Measurements from ENCODE around the gene C19orf33. TPM values are rescaled to one million over a fixed set of nuclear protein-coding genes. Genes with fewer than 3 reads are reported as not detected.

Gene C19orf33
- total and polyA plus RNA-seq, 8 donors, result 14.4 to 120 (median 28.3) TPM

DNA sequence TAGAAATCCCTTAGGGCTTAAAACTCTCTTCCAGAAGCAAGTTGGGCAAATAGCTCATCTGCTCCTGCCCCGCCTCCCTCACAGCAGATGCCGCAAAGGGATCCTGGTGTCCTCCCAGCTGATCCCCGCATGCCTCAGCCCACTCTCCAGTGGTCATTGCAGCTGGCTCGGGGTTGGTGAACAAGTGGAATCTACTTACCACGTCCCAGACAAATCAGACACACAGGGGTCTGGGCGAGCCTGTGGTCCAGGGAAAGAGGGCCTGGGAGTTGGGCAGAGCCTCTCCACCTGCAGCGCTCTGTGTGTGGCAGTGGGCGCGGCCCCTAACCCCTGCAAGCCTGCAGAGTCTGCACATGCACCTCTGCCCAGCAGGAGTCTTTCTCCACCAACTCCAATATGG, 10.8 kb upstream of the C19orf33 start:
- Histone ChIP-seq H3K9me3 (no peaks in the 10 kb centered on the region), H3K4me1 (peaks cover 5 to 14% of the 10 kb centered on the region in 2 donors), H3K27me3 (no peaks in the 10 kb centered on the region), H3K27ac (no peak overlapping the region), H3K36me3 (peaks cover 0 to 60% of the 10 kb centered on the region in 2 donors), H3K4me3 (no peak overlapping the region)
- no peak for ATAC-seq
- intact Hi-C loops (cut with DNase I), result no loop called here
- TF ChIP-seq CTCF (IDR thresholded peaks at IDR 0.05), result no peak
- peak in 1 of 4 donors; percentile 47 for DNase-seq

DNA sequence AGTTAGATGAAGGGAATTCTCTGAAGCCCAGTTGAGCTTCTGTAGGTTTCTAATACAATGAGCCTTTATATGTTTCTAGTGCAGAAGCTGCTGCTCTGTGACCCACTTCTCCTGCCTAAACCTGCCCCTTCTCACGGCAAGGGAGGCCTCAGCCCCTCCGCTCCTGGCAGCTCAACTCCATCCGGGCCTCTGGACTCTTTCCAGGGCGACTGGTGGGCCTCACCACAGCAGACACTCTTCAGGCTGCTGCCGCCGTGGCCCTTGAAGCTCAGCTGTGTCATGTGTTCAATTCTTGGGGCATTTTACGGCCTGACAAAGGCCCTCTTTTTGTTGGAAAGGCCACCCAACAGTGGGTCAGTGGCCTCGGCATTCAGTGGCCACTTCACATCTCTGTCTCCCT, 10.0 kb upstream of the C19orf33 start:
- Histone ChIP-seq H3K36me3 (peaks cover 0 to 52% of the 10 kb centered on the region in 2 donors), H3K4me3 (no peak overlapping the region), H3K9me3 (no peaks in the 10 kb centered on the region), H3K27ac (no peak overlapping the region), H3K4me1 (peaks cover 5 to 9% of the 10 kb centered on the region in 2 donors), H3K27me3 (no peaks in the 10 kb centered on the region)
- ATAC-seq (no peak), DNase-seq (peak in 1 of 4 donors; percentile 18)
- intact Hi-C loops (cut with DNase I), result no loop called here
- no peak for TF ChIP-seq CTCF (IDR thresholded peaks at IDR 0.05)

DNA sequence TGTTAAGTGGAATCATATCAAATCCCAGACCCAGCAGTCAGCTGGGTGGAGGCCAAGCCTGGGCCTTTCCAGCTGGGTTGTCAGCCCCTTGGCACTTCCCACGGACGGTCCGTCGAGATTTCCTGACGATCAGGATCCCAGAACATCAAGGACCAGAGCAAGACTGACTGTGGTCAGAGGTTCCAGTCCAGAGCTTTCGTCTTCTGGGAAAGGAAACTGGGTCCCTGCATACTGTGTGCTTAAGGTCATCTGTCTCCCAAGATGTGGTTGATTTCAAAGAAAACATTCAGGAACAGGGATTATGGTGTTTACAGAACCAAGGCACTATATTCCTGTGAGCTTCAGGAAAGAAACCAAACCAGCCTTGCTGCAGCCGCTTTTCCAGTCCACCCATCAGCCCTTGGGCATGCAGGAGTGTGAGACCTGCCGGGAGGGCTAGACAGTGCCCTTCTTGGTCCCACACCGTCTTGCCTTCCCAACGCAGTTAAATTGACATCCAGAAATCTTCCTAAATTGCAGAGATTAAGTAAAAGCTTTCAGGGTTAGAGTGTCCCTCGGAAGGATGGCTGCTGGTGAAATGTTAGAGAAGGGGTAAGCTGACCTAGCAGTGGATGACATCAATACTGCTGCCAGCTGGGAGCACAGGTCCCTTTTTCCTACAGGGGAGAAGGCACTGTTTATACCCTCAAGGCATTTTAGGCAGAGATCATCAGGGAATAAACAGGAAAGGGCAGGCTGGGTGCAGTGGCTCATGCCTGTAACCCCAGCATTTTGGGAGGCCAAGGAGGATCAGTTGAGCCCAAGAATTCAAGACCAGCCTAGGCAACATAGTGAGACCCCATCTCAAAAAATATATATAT, 5.0 kb upstream of the C19orf33 start:
- Histone ChIP-seq H3K4me3 (no peak overlapping the region), H3K27me3 (no peaks in the 10 kb centered on the region), H3K4me1 (peaks cover 3 to 5% of the 10 kb centered on the region in 2 donors), H3K9me3 (no peaks in the 10 kb centered on the region), H3K27ac (peak overlapping the region in 1 of 2 donors; percentile 8), H3K36me3 (peaks cover 0 to 6% of the 10 kb centered on the region in 2 donors)
- TF ChIP-seq CTCF (IDR thresholded peaks at IDR 0.05), result no peak
- ATAC-seq, result no peak
- intact Hi-C loops (cut with DNase I), result no loop called here
- DNase-seq, result peak in 1 of 4 donors; percentile 22

GRCh38 chr19:38304352-38304865, 358 bp downstream of the C19orf33 start:
- DNase-seq, result no peak
- Histone ChIP-seq H3K9me3 (no peaks in the 10 kb centered on the region), H3K27me3 (no peaks in the 10 kb centered on the region), H3K4me1 (peaks cover 5 to 14% of the 10 kb centered on the region in 2 donors), H3K36me3 (peaks cover 0 to 53% of the 10 kb centered on the region in 2 donors), H3K27ac (peak overlapping the region; percentile 64 to 70), H3K4me3 (peak overlapping the region; percentile 25 to 44)
- intact Hi-C loops (cut with DNase I), result no loop called here
- TF ChIP-seq CTCF (IDR thresholded peaks at IDR 0.05), result no peak
- peak; percentile 10 for ATAC-seq

DNA sequence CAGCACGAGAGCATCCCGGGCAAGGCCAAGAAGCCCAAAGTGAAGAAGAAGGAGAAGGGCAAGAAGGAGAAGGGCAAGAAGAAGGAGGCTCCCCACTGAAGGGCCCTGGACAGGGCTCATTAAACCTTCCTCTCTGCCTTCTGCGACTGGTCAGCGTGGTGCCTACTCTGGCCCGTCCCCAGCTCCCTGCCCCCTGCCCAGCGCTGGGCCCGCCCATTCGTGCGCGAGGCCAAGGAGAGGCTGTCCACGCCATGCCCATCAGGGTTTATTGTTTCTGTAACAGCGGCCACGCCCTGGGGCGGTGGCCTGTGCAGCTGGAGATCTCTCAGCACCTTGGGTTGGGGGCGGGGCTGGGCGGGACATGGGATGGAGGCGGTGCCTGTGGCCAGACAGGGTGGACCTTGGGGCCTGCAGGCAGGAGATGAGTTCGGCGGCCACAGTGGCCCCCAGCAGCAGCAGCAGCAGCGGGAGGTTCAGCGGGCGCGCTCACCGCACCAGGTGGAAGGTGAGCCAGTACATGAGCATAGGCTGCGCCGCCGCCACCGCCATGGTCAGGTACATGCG, 897 bp downstream of the C19orf33 start:
- peak in 3 of 4 donors; percentile 84 to 92 (median 88) for DNase-seq
- Histone ChIP-seq H3K9me3 (no peaks in the 10 kb centered on the region), H3K27ac (peak overlapping the region; percentile 64 to 70), H3K4me3 (peak overlapping the region; percentile 25 to 44), H3K36me3 (peaks cover 0 to 55% of the 10 kb centered on the region in 2 donors), H3K4me1 (peaks cover 5 to 14% of the 10 kb centered on the region in 2 donors), H3K27me3 (no peaks in the 10 kb centered on the region)
- TF ChIP-seq CTCF (IDR thresholded peaks at IDR 0.05), result no peak
- intact Hi-C loops (cut with DNase I), result no loop called here
- ATAC-seq, result peak; percentile 92

Measured in left lung (tissue), 10 donors.